ENCODE data around the gene PDSS2. TPM values are rescaled to one million over a fixed set of nuclear protein-coding genes. Genes with fewer than 3 reads are reported as not detected.

The PDSS2 gene
- 10 to 100 TPM; 13.3 to 16.9 (median 14.6) TPM for total RNA-seq (2021; fragmentation: NEBNext Ultra II Directional; extraction: Animal tissue kit (Norgen Biotek cat#: 25700))
- long read RNA-seq, transcript PDSS2-201 (4 exons, 1,236 nt), result major isoform, 5 of 15 reads
- long read RNA-seq, partial matches to known transcripts, result 0 of 15 reads
- long read RNA-seq, other reads (novel, unspliced or antisense), result 7 of 15 reads

DNA sequence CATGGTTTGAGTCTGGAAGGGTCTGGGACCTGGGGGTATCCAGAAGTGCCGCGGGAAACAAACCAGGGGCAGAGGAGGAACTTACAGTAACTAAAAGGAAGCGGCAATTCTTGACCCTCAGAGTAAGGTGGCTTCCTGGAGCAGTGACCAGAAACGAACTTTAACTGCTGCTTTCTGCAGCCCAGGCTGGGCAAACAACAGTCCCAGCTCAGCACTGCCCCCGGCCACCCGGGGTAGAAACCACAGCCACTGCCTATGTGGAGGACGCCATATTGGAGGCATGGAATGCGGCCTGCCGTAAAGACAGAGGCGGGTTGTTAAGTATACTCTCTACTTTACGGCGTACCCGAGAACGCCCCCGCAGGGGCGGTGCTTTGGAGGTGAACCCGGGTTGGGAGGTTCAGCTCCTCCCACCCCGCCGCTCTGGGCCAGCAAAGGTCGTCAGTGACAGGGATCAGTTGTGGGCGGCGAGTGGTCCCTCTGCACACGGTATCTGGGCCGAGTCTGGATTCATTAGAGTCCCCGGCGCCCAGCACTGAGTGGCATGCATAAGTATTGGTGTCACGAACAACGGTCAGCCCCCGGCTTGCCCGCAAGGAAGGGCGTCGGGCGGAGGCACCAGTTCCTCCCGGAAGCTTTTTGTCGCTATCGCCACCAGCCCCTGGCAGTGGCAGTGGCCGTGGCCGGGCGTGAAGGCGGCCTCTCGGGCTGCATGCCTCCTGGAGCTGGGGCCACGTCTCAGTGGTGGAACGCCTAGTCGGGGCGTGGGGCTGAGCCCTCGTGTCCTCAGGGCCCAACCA lies at the start of gene PDSS2:
TSS of gene PDSS2 (minus strand) at position 282 of the 800 bp plus-strand sequence. CDS start at position 3, 279 bp downstream.
- Mint-ChIP-seq H3K27me3 (ENCODE audit: insufficient read depth) (no peaks in the 10 kb centered on the region; the same call in 1 of the 2 replicates), H3K4me3 (peak within 1 kb of the TSS; percentile 96), H3K36me3 (ENCODE audit: low read depth) (peaks cover 9% of the 10 kb centered on the region; the same call in 1 of the 2 replicates), H3K27ac (peak within 1 kb of the TSS; percentile 93), H3K9me3 (no peaks in the 10 kb centered on the region), H3K4me1 (ENCODE audit: low read depth) (peaks cover 25% of the 10 kb centered on the region)
- DNase-seq, result peak; percentile 96
- peak; percentile 69 for TF ChIP-seq CTCF (IDR thresholded peaks at IDR 0.05)

DNA sequence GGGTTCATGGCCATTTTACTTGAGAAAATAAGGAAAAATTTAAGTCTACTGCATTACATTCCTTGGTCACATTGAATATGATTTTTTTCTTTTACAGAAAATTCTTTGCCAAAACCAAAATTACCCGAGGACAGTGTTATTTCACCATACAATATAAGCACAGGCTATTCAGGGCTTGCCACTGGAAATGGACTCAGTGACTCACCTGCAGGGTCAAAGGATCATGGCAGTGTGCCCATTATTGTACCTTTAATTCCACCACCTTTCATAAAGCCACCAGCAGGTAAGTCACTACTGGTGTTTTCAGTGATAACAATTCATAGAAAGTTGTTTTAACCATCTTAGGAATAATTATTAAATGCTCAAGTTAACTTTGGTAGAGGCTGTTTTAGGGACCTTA lies 46.8 kb upstream of the PDSS2 start:
- TF ChIP-seq CTCF (IDR thresholded peaks at IDR 0.05), result no peak
- Mint-ChIP-seq H3K27ac (no peak overlapping the region), H3K27me3 (ENCODE audit: insufficient read depth) (no peaks in the 10 kb centered on the region; the same call in none of the 2 replicates), H3K36me3 (ENCODE audit: low read depth) (no peaks in the 10 kb centered on the region), H3K4me1 (ENCODE audit: low read depth) (no peaks in the 10 kb centered on the region), H3K4me3 (no peak overlapping the region), H3K9me3 (no peaks in the 10 kb centered on the region)
- DNase-seq, result no peak

GRCh38 chr6:107504270-107505026 lies 45.1 kb upstream of the PDSS2 start:
- Mint-ChIP-seq H3K36me3 (ENCODE audit: low read depth) (no peaks in the 10 kb centered on the region), H3K4me3 (no peak overlapping the region), H3K27me3 (ENCODE audit: insufficient read depth) (no peaks in the 10 kb centered on the region; the same call in none of the 2 replicates), H3K27ac (no peak overlapping the region), H3K9me3 (no peaks in the 10 kb centered on the region), H3K4me1 (ENCODE audit: low read depth) (no peaks in the 10 kb centered on the region)
- no peak for DNase-seq
- TF ChIP-seq CTCF (IDR thresholded peaks at IDR 0.05), result no peak

DNA sequence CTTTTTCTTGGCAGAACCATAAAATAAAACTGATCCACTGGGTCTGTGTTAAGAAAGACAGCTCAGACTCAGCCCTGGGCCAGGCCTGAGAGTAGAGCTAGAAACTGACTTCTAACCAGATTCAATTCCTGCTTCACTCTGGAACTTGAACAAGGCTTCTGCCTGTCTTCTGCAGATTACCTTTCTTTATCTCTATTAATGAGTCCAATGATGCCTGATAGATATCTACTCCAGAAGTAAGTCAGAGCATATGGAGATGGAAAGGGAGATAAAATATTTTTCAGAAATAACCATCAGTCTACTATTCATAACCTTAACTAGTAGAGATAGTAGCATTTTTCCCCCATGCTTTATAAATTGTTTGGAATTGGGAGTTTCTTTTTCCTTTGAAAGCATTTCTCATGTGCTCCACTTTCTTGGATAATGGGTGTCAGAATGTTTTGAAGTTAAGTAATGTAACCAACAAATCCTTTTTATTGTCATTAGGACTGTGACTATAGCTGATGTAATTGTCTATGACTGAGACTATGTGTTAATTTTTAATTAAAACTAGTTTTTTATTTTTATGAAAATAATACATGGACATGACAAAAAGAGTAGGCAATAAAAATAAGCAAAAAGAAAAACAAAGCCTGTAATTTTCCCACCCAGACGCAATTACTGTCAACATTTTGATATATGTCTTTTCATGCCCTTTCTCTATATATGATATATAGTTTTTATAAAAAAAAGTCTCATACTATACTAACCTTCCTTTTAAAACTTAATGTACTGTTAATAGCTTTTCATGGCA lies 37.7 kb upstream of the PDSS2 start:
- no peak overlapping the region for H3K27ac Mint-ChIP-seq
- H3K9me3 Mint-ChIP-seq, result no peaks in the 10 kb centered on the region
- no peaks in the 10 kb centered on the region for H3K4me1 Mint-ChIP-seq (ENCODE audit: low read depth)
- DNase-seq, result no peak
- H3K4me3 Mint-ChIP-seq, result no peak overlapping the region
- no peaks in the 10 kb centered on the region for H3K36me3 Mint-ChIP-seq (ENCODE audit: low read depth)
- H3K27me3 Mint-ChIP-seq (ENCODE audit: insufficient read depth), result peaks cover 5% of the 10 kb centered on the region; the same call in 1 of the 2 replicates
- no peak for TF ChIP-seq CTCF (IDR thresholded peaks at IDR 0.05)

- TF ChIP-seq CTCF (IDR thresholded peaks at IDR 0.05), result no peak
- no peaks in the 10 kb centered on the region for H3K36me3 Mint-ChIP-seq (ENCODE audit: low read depth)
- peaks cover 7% of the 10 kb centered on the region; the same call in 1 of the 2 replicates for H3K27me3 Mint-ChIP-seq (ENCODE audit: insufficient read depth)
- no peak overlapping the region for H3K4me3 Mint-ChIP-seq
- H3K4me1 Mint-ChIP-seq (ENCODE audit: low read depth), result no peaks in the 10 kb centered on the region
- no peaks in the 10 kb centered on the region for H3K9me3 Mint-ChIP-seq
- DNase-seq, result no peak
- no peak overlapping the region for H3K27ac Mint-ChIP-seq
Measured at GRCh38 chr6:107495971-107496370, 36.6 kb upstream of the PDSS2 start.

Measured in HFFc6 (cell line).